Measurements from ENCODE around the gene AP4M1. TPM values are rescaled to one million over a fixed set of nuclear protein-coding genes. Genes with fewer than 3 reads are reported as not detected.

Gene AP4M1
- total and polyA plus RNA-seq, 9 of the 15 experiments (the other 6 are each of a cell fraction or from before 2014, with no cell fraction given) = 1.3 to 30.9 (median 14.1) TPM

GRCh38 chr7:100152404-100152803 is 51.0 kb downstream of the AP4M1 start (continued):
- no peak for TF ChIP-seq BRF1 (IDR thresholded peaks at IDR 0.05; ENCODE audit: borderline replicate concordance, extremely low read depth, insufficient read length)
- 0 out of 2 replicates have a peak, but pooled peaks have one; percentile 5 for TF ChIP-seq NKRF (IDR thresholded peaks at IDR 0.05; ENCODE audit: borderline replicate concordance)
- TF ChIP-seq IRF2 (CRISPR knock-in tag; IDR thresholded peaks at IDR 0.05) = no peak
- no peak for TF ChIP-seq FOXO4 (CRISPR knock-in tag; IDR thresholded peaks at IDR 0.05)
- TF ChIP-seq ZNF778 (CRISPR knock-in tag; IDR thresholded peaks at IDR 0.05) = no peak
- peak; percentile 93 for TF ChIP-seq ZNF316 (IDR thresholded peaks at IDR 0.05)
- peak; percentile 37; the same call in 1 of the 2 replicates for TF ChIP-seq SOX6 (IDR thresholded peaks at IDR 0.05)
- no peak for TF ChIP-seq NR4A1 (CRISPR knock-in tag; IDR thresholded peaks at IDR 0.05)
- no peak for TF ChIP-seq NR4A1 (tag; IDR thresholded peaks at IDR 0.05)
- TF ChIP-seq MXD1 (CRISPR knock-in tag; IDR thresholded peaks at IDR 0.05; ENCODE audit: borderline replicate concordance, poor library complexity, severe bottlenecking) = no peak
- peak; percentile 30; the same call in 1 of the 2 replicates for TF ChIP-seq DPF2 (IDR thresholded peaks at IDR 0.05)
- TF ChIP-seq HDAC2 (IDR thresholded peaks at IDR 0.05) = no peak
- TF ChIP-seq ETV5 (CRISPR knock-in tag; IDR thresholded peaks at IDR 0.05; ENCODE audit: low read depth) = no peak
- TF ChIP-seq STAT5A (IDR thresholded peaks at IDR 0.05; ENCODE audit: borderline replicate concordance, low read length) = no peak
- no peak for TF ChIP-seq ETV1 (tag; conservative IDR thresholded peaks at IDR 0.05; ENCODE audit: low read depth)
- TF ChIP-seq ELF4 (CRISPR knock-in tag; IDR thresholded peaks at IDR 0.05) = peak; percentile 54; the same call in 1 of the 2 replicates
- no peak for TF ChIP-seq THAP12 (CRISPR knock-in tag; IDR thresholded peaks at IDR 0.05)
- TF ChIP-seq MCM2 (IDR thresholded peaks at IDR 0.05; ENCODE audit: low read depth) = no peak

Measured in K562 (cell line).